Adrenal gland (tissue), 12 donors: Measurements from ENCODE around the gene IPCEF1. TPM values are rescaled to one million over a fixed set of nuclear protein-coding genes. Genes with fewer than 3 reads are reported as not detected.

Experiments used
- DNase-seq, 7 donors: peaks; one replicate each; pipeline ENCODE4 v3.0.0-alpha.2; 2019 to 2020
- H3K27ac ChIP-seq, 5 donors: fragments of 200-600 bp; sonication (generic) in 4 of 5; 1 replicate in 3 of 5; 2 replicates in 2 of 5; pipeline versions ENCODE4 v1.5.1 to v1.8.0; 2016 to 2020; ENCODE audit warnings: mild to moderate bottlenecking in 1 of 5
- H3K27me3 ChIP-seq: fragments of 200-600 bp; 2 replicates; pipeline ENCODE4 v1.8.0; 2021
- H3K36me3 ChIP-seq, 2 donors: fragments of 200-600 bp; replicated peaks in 1 of 2; 1 replicate in 1 of 2; 2 replicates in 1 of 2; pipeline versions ENCODE4 v1.5.1 to v1.8.0; 2018 to 2022
- H3K4me1 ChIP-seq, 2 donors: fragments of 200-600 bp; replicated peaks in 1 of 2; 1 replicate in 1 of 2; 2 replicates in 1 of 2; pipeline versions ENCODE4 v1.5.1 to v1.8.0; 2018 to 2021
- H3K4me3 ChIP-seq, 4 donors: fragments of 200-600 bp; sonication (generic) in 3 of 4; one replicate each; pipeline ENCODE4 v1.5.1; 2016 to 2018
- H3K9me3 ChIP-seq, 3 donors: fragments of 200-600 bp; sonication (generic) in 1 of 3; replicated peaks in 1 of 3; 1 replicate in 2 of 3; 2 replicates in 1 of 3; pipeline versions ENCODE4 v1.5.1 to v1.8.0; 2016 to 2021
- POLR2A ChIP-seq, 2 donors: fragments of 450-650 bp; IDR thresholded peaks; one replicate each; pipeline ENCODE4 v1.6.1; 2017; ENCODE audit warnings: antibody characterized with exemption in 2 of 2, mild to moderate bottlenecking in 2 of 2, moderate library complexity in 1 of 2
- WGBS, 4 donors: extraction: QIAGEN DNeasy Blood & Tissue Kit in 2 of 4; methylation state at CpG; one replicate each; pipeline versions ENCODE4 v1.1.5 to v1.1.7; 2013 to 2017; 5-methylcytosine and 5-hydroxymethylcytosine counted together
- intact Hi-C, 2 donors: fragments of 100-400 bp; cut with DNase I; formaldehyde crosslinking; loops; one replicate each; pipeline versions ENCODE4 v1.14.1 to v1.15.0; 2022 to 2023
- polyA plus RNA-seq, 3 donors: library from polyadenylated mRNA; stranded (reverse); fragments of 200-250 nt in 2 of 3; fragments of 350-450 nt in 1 of 3; fragmentation: Illumina TruSeq in 1 of 3; extraction: RNeasy Lipid Tissue Mini Kit (QIAGEN cat#74804) in 1 of 3; gene quantifications; one replicate each; pipeline ENCODE4 v1.2.3, GENCODE V29; 2013 to 2014
- total RNA-seq, 9 donors: library from RNA; depleted of rRNA in 4 of 9; stranded (reverse); fragments of >200 nt in 4 of 9; fragments of 120-200 nt in 1 of 9; fragmentation: NEBNext Ultra II Directional in 1 of 9; extraction: Animal tissue kit (Norgen Biotek cat#: 25700) in 1 of 9; gene quantifications; one replicate each; pipeline versions ENCODE4 v1.1.0 to v1.2.4, GENCODE V29; 2013 to 2023
- TF ChIP-seq, protein P1 (sequence below), 6 experiments: fragments of 450-650 bp in 4 of 6; fragments of 200-600 bp in 2 of 6; sonication (generic) in 1 of 6; IDR thresholded peaks; 1 replicate in 5 of 6; 2 replicates in 1 of 6; pipeline versions ENCODE4 v1.5.1 to v1.8.0; 2016 to 2021; ENCODE audit warnings: antibody characterized with exemption in 6 of 6, mild to moderate bottlenecking in 2 of 6, moderate library complexity in 1 of 6
- donor health status: healthy with polysubstance abuse.
- donor health status: Bipolar disorder and iron deficiency.
- donor health status: DM: yes; HTN: yes; CAD: no.
- donor health status: DM: no; HTN: no; CAD: no.
- donor health status: DM: no; HTN: no; CAD: no.
- donor health status: DM: yes; HTN: yes; CAD: no.

The IPCEF1 gene
- total and polyA plus RNA-seq, 12 donors = 0.07 to 1.2 (median 0.72) TPM; not detected in 1

DNA sequence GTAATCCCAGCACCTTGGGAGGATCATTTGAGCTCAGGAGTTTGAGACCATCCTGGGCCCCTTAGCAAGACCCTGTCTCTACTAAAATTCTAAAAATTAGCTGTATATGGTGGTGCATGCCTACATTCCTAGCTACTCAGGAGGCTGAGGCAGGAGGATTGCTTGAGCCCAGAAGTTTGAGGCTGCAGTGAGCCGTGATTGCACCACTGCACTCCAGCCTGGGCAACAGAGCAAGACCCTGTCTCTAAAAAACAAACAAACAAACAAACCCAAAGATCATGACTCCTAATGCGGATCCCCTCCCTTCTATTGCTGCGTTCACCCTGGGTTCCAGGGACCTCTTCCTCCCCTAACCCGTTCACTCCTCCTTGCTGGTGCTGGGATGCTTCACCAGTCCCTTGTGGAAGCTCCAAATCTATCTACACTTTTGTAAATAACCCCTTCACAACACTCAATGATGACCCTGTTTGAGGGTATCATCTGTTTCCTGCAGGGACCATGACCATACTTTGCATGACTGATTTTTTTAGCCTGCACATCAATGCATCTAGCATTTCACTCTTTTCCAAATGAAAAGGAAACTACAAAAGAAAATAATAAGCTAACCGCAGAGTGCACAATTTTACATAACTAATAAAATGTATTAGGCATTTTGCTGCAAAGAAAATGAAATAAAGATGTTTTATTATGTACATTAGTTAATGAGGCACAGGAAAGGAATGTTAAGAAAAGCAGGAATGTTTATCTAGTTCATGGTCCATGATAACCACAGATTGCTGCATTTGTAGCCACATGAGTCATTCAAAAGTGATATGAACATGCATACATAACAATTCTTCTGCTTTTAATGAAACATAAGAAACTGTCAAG is 30.5 kb upstream of the IPCEF1 start:
- no peak for DNase-seq
- H3K9me3 ChIP-seq = no peaks in the 10 kb centered on the region
- no peak overlapping the region for H3K27ac ChIP-seq
- no peak for TF ChIP-seq POLR2A (IDR thresholded peaks at IDR 0.05)
- TF ChIP-seq, protein P1, sequence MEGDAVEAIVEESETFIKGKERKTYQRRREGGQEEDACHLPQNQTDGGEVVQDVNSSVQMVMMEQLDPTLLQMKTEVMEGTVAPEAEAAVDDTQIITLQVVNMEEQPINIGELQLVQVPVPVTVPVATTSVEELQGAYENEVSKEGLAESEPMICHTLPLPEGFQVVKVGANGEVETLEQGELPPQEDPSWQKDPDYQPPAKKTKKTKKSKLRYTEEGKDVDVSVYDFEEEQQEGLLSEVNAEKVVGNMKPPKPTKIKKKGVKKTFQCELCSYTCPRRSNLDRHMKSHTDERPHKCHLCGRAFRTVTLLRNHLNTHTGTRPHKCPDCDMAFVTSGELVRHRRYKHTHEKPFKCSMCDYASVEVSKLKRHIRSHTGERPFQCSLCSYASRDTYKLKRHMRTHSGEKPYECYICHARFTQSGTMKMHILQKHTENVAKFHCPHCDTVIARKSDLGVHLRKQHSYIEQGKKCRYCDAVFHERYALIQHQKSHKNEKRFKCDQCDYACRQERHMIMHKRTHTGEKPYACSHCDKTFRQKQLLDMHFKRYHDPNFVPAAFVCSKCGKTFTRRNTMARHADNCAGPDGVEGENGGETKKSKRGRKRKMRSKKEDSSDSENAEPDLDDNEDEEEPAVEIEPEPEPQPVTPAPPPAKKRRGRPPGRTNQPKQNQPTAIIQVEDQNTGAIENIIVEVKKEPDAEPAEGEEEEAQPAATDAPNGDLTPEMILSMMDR (IDR thresholded peaks at IDR 0.05) = no peak
- no peak overlapping the region for H3K4me3 ChIP-seq
- no peaks in the 10 kb centered on the region for H3K36me3 ChIP-seq
- H3K27me3 ChIP-seq = no peaks in the 10 kb centered on the region
- 70 to 85% (median 77%) methylated on average over 5 of the region's 5 CpGs for WGBS, 4 donors
- intact Hi-C loops = no loop called here
- H3K4me1 ChIP-seq = no peaks in the 10 kb centered on the region

DNA sequence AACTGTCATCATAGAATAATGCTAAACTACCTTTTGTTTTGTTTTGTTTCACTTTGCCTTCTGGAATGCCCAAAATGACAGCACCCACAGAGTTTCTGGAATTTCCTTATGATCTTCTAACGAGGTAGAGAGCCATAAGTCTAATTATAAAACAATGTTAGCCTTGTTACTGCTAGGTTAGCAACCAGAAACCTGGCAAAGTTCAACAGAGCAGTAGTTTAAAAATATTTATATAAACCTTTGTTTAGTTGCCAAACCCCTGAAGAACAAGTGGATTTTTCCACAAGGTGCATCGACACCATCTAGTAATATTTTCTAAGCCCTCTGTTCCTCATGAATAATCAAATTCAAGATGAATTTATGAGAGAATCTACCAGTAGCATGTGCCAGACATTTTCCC is 27.6 kb upstream of the IPCEF1 start:
- Histone ChIP-seq H3K4me1 (no peaks in the 10 kb centered on the region), H3K27ac (no peak overlapping the region), H3K36me3 (no peaks in the 10 kb centered on the region), H3K9me3 (no peaks in the 10 kb centered on the region), H3K4me3 (no peak overlapping the region), H3K27me3 (no peaks in the 10 kb centered on the region)
- DNase-seq = no peak
- 67 to 85% (median 77%) methylated on average over 2 of the region's 2 CpGs for WGBS, 4 donors
- TF ChIP-seq POLR2A (IDR thresholded peaks at IDR 0.05) = no peak
- TF ChIP-seq, protein P1 (IDR thresholded peaks at IDR 0.05) = no peak
- intact Hi-C loops = no loop called here

DNA sequence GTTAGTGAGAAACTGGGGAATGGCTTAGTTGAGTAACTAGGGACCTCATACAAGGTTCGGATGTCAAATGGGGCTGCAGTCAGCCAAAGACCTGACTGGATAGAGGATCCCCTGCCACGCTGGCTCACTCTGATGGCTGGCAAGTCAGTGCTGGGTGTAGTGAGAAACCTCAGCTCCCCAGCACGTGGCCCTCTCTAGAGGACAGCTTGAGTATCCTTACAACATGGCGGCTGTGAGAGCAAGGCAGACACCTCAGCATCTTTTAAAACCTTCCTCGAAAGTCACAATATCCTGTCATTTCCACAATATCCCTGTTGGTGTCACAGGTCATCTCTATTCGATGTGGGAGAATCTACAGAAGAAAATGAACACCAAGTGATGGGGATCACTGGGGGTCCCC is 26.7 kb upstream of the IPCEF1 start:
- Histone ChIP-seq H3K4me1 (no peaks in the 10 kb centered on the region), H3K27me3 (no peaks in the 10 kb centered on the region), H3K9me3 (no peaks in the 10 kb centered on the region), H3K36me3 (no peaks in the 10 kb centered on the region), H3K27ac (no peak overlapping the region), H3K4me3 (no peak overlapping the region)
- no peak for DNase-seq
- no peak for TF ChIP-seq POLR2A (IDR thresholded peaks at IDR 0.05)
- TF ChIP-seq, protein P1 (IDR thresholded peaks at IDR 0.05) = no peak
- 90 to 93% (median 91%) methylated on average over 6 of the region's 6 CpGs for WGBS, 4 donors
- intact Hi-C loops = no loop called here

DNA sequence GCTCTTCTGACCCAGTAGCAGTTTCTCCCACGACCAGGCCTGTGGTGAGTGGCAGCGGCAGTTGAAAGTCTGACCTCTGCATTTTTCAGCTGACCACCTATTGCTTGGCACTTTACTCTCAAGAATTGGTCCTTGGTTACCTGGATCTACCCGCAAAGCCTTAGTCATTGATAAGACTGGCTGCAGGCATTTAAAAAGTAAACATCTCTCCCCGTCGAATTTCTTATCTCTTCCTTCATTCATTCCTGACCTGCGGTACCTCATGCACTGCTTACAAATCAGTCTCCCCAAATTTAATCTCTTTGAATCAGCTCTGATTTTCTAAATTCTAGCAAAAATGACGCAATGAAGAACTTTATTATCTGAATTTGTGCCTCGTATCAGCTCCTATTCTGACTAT is 26.1 kb upstream of the IPCEF1 start:
- Histone ChIP-seq H3K27ac (no peak overlapping the region), H3K4me1 (no peaks in the 10 kb centered on the region), H3K36me3 (no peaks in the 10 kb centered on the region), H3K4me3 (no peak overlapping the region), H3K27me3 (no peaks in the 10 kb centered on the region), H3K9me3 (no peaks in the 10 kb centered on the region)
- TF ChIP-seq, protein P1 (IDR thresholded peaks at IDR 0.05) = no peak
- TF ChIP-seq POLR2A (IDR thresholded peaks at IDR 0.05) = no peak
- WGBS, 4 donors = 82 to 90% (median 87%) methylated on average over 8 of the region's 8 CpGs
- no peak for DNase-seq
- intact Hi-C loops = no loop called here
